Loucy (cell line): ENCODE data around the gene CNP.

Source experiments
- H2AFZ ChIP-seq: fragments of 200-600 bp; sonication (generic); 2 replicates; pipeline ENCODE4 v1.6.0; 2016; ENCODE audit warnings: antibody characterized with exemption, mild to moderate bottlenecking, low read length, moderate library complexity
- H3F3A ChIP-seq: fragments of 200-600 bp; 2 replicates; pipeline ENCODE4 v1.6.0; 2016; ENCODE audit warnings: antibody characterized with exemption, low read depth, mild to moderate bottlenecking
- H3K27me3 ChIP-seq: fragments of 200-600 bp; sonication (generic); 2 replicates; pipeline ENCODE4 v1.6.1; 2014; ENCODE audit warnings: low read length, mild to moderate bottlenecking; ENCODE audit not compliant: insufficient read depth, poor library complexity, severe bottlenecking
- H3K36me3 ChIP-seq: fragments of 200-600 bp; sonication (generic); 2 replicates; pipeline ENCODE4 v1.6.1; 2016; ENCODE audit warnings: low read length; ENCODE audit not compliant: insufficient read depth
- H3K4me1 ChIP-seq: fragments of 200-600 bp; sonication (generic); 2 replicates; pipeline ENCODE4 v1.5.1; 2014; ENCODE audit warnings: low read length, mild to moderate bottlenecking; ENCODE audit not compliant: insufficient read depth, poor library complexity, severe bottlenecking
- H3K4me2 ChIP-seq: fragments of 200-600 bp; sonication (generic); 2 replicates; pipeline ENCODE4 v1.6.0; 2014; ENCODE audit warnings: antibody characterized with exemption, low read length, low read depth, mild to moderate bottlenecking; ENCODE audit not compliant: poor library complexity, severe bottlenecking
- H3K4me3 ChIP-seq: fragments of 200-600 bp; sonication (generic); 2 replicates; pipeline ENCODE4 v1.5.1; 2014; ENCODE audit warnings: low read length, mild to moderate bottlenecking, mixed read lengths; ENCODE audit not compliant: poor library complexity, severe bottlenecking
- H3K79me2 ChIP-seq: fragments of 200-600 bp; sonication (generic); 2 replicates; pipeline ENCODE4 v1.6.1; 2014; ENCODE audit warnings: low read length; ENCODE audit not compliant: insufficient read depth
- H3K9ac ChIP-seq: fragments of 200-600 bp; sonication (generic); 2 replicates; pipeline ENCODE4 v1.6.0; 2014; ENCODE audit warnings: mild to moderate bottlenecking, low read depth, low read length, moderate library complexity; ENCODE audit not compliant: poor library complexity, severe bottlenecking
- H3K9me2 ChIP-seq: fragments of 200-600 bp; sonication (generic); replicated peaks from 2 replicates; pipeline ENCODE4 v1.6.1; 2016; ENCODE audit warnings: low read depth, low read length, mixed read lengths
- H3K9me3 ChIP-seq: fragments of 200-600 bp; sonication (generic); 2 replicates; pipeline ENCODE4 v1.6.1; 2014; ENCODE audit warnings: mild to moderate bottlenecking, antibody characterized with exemption, low read length, low read depth; ENCODE audit not compliant: insufficient read depth
- H4K20me1 ChIP-seq: fragments of 200-600 bp; sonication (generic); 2 replicates; pipeline ENCODE4 v1.6.0; 2014; ENCODE audit warnings: antibody characterized with exemption, low read length, mild to moderate bottlenecking; ENCODE audit not compliant: insufficient read depth, poor library complexity, severe bottlenecking
- CTCF ChIP-seq: fragments of 200-600 bp; sonication (generic); conservative IDR thresholded peaks from 2 replicates; pipeline ENCODE4 v1.5.1; 2014; ENCODE audit warnings: mild to moderate bottlenecking, antibody characterized with exemption, low read length
- EZH2phosphoT487 ChIP-seq: fragments of 200-600 bp; IDR thresholded peaks from 2 replicates; pipeline ENCODE4 v1.6.1; 2018; ENCODE audit warnings: antibody characterized with exemption, mild to moderate bottlenecking, moderate library complexity, borderline replicate concordance

Gene CNP

DNA sequence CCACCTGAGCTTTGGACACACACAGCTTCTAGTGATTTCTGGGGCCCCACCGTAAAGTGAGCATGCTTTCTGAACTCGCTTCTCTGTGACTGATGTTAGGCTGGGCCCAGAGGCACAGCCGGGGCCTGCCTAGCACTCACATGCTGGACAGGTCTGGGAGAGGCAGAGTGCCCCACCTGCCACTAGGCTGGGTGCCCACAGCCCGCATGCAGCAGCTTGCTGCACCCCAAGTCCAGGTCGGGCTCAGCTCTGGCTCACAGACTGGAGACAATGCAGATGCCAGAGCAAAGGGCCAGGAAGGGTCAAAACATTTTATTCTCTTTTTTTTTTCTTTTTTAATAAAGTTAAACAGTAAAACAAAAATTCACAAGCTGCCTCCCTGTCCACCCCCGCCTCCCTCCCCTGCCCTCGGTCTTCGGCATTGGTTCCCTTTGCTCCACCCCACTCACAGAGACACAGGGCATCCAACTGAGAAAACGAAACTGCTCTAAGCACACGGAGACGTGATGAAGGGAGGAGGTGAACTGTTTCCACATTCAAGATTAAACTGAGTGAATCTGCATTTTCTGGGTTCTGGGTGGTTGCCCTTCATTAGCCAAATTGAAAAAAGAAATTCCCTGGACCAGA, 9.7 kb downstream of the CNP start:
- Histone ChIP-seq H3K4me3 (no peak overlapping the region), H3K4me2 (no peak overlapping the region), H3K9me2 (no peaks in the 10 kb centered on the region), H2AFZ (no peak overlapping the region), H3K9ac (no peak overlapping the region), H3K36me3 (peaks cover 71% of the 10 kb centered on the region; the same call in 1 of the 2 replicates), H4K20me1 (no peaks in the 10 kb centered on the region), H3F3A (no peaks in the 10 kb centered on the region), H3K4me1 (no peaks in the 10 kb centered on the region), H3K9me3 (no peaks in the 10 kb centered on the region), H3K27me3 (no peaks in the 10 kb centered on the region), H3K79me2 (peaks cover 3% of the 10 kb centered on the region; the same call in 1 of the 2 replicates)
- no peak for TF ChIP-seq CTCF
- no peak for TF ChIP-seq EZH2phosphoT487

DNA sequence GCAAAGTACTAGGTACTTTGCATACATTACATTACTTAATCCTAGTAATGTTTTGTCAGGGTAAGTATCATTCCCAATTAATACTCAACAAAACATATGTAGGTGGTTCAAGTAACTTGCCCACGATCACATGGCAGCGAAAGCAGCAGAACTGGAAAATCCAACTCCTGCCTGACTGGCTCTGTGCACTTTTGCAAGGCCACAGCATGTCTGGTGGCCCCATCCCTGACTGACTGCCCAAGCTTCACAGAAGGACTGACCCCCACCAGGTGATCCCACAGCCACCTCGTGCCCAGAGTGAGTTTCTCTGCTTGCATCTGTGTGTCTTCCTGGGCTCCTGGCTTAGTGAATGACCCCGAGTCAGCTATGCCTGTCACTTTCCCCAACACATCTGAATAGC, 11.4 kb downstream of the CNP start:
- Histone ChIP-seq H3F3A (no peaks in the 10 kb centered on the region), H2AFZ (no peak overlapping the region), H3K9ac (no peak overlapping the region), H3K9me2 (no peaks in the 10 kb centered on the region), H3K4me3 (no peak overlapping the region), H3K27me3 (no peaks in the 10 kb centered on the region), H3K4me1 (no peaks in the 10 kb centered on the region), H3K79me2 (no peaks in the 10 kb centered on the region), H3K4me2 (no peak overlapping the region), H4K20me1 (no peaks in the 10 kb centered on the region), H3K36me3 (peaks cover 80% of the 10 kb centered on the region; the same call in 1 of the 2 replicates), H3K9me3 (no peaks in the 10 kb centered on the region)
- TF ChIP-seq CTCF (no peak), EZH2phosphoT487 (no peak)

DNA sequence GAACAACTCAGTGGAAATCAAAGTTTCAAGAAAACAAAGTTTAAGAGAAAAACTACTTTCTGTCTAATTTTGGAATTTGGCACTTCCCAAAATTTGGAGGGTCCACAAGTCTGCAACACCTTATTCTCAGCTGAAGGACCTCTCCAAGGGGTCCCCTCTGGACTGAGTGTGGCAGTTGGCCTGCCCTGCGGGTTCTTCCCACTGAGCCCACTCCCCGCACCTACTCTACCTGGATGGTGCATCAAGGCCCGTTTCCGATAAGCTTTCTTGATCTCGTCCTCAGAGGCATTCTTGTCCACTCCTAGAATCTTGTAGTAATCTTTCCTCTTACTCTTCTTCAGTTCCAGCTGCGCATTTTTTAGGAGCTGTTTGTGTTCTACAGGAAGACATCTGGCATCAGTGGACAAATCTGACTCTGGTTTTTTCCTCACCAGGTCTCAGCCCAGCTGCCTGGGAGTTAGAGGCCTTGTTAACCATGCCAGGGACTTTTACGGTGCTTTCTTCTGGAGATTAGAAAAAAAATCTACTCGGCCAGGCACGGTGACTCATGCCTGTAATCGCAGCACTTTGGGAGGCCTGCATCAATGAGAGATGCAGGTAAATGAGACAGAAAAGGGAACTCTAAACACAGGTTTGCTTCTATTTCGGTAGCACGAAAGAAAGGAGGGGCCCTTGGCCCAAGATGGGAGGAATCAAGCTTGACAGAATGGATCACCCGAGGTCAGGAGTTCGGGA, 15.6 kb downstream of the CNP start:
- H3K4me3 ChIP-seq: no peak overlapping the region
- no peaks in the 10 kb centered on the region for H4K20me1 ChIP-seq
- H3K4me1 ChIP-seq: no peaks in the 10 kb centered on the region
- H3F3A ChIP-seq: no peaks in the 10 kb centered on the region
- H3K36me3 ChIP-seq: peaks cover 77% of the 10 kb centered on the region; the same call in 1 of the 2 replicates
- H3K9ac ChIP-seq: no peak overlapping the region
- H3K9me3 ChIP-seq: no peaks in the 10 kb centered on the region
- no peak overlapping the region for H2AFZ ChIP-seq
- no peaks in the 10 kb centered on the region for H3K27me3 ChIP-seq
- no peaks in the 10 kb centered on the region for H3K79me2 ChIP-seq
- no peak for TF ChIP-seq EZH2phosphoT487
- no peak for TF ChIP-seq CTCF
- H3K9me2 ChIP-seq: no peaks in the 10 kb centered on the region
- H3K4me2 ChIP-seq: no peak overlapping the region
